Left hindlimb (tissue), 1 donor: ENCODE data around the gene CRABP2.

ENCODE experiments used
- DNase-seq: peaks from one replicate; pipeline ENCODE4 v3.0.0-alpha.2; 2018

CRABP2 gene

DNA sequence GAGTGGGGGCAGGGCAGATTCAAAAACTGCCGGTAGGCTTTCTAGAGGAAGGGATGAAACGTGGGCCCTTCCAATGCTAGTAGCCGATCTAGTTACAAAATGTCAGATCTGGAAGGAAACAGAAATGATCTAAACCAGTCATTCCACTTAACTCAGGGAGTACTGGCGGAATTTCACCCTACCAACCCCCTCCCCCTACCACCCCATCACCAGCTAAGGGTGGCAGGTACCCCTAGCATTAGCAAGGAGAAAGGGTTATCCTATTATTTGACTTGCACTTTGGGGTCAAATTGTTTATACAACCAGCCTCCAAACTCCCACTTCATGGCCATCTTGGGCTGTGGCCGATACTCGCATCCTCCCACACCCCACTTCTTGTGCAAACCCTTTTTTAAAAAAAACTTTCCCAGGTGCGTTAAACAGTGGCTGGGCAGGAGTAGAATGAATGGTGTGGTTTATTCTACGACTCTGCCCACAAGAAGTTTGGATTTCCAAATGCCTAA lies 36.1 kb upstream of the CRABP2 start:
- no peak for DNase-seq

- DNase-seq, result peak; percentile 99
Measured at GRCh38 chr1:156740741-156741480, 35.5 kb upstream of the CRABP2 start, which contains the start of gene MRPL24. Gene MRPL24 (minus strand): TSS chr1:156741088. CDS start chr1:156738704, 2,384 bp downstream.

- no peak for DNase-seq
Measured at GRCh38 chr1:156740237-156740740, 34.9 kb upstream of the CRABP2 start.

DNA sequence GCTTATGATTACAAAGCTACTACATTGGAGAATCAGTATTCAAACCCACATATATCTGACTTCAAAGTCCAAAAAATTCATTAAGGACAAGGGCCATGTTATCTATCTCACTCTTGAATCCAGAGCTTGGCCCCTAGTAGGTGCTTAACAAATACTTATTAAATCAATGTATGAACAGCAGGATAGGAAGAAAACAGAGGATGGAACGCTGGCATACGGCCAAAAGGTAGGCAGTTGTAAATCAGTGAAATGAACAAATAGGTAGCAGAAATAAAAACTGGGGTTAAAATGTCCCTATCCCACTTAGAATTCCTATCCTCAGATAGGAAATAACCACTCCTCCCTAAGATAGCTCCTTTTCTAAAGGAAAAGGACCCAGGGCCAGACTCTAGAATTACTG lies 33.5 kb upstream of the CRABP2 start:
- no peak for DNase-seq

DNA sequence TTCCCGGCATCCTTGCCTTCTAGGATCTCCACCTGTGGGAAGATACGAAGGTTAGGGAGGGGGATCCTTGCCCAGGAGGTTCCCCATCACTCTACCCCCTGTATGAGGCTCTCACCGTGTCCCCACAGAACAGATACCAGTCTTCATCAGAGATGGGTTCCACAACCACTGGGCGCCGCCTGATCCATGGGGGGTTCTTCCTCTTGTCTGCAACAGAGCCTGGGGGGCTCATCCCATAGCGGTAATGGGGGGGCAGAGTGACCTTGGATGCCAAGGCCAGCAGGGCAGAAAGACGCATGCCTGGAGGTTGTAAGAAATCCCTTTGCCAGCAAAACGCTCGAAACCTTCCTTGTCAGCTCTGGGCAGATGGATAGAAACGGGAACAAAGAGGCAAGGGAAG lies 33.0 kb upstream of the CRABP2 start:
- DNase-seq, result no peak

- DNase-seq, result no peak
Measured at GRCh38 chr1:156733989-156734584, 28.7 kb upstream of the CRABP2 start.

DNA sequence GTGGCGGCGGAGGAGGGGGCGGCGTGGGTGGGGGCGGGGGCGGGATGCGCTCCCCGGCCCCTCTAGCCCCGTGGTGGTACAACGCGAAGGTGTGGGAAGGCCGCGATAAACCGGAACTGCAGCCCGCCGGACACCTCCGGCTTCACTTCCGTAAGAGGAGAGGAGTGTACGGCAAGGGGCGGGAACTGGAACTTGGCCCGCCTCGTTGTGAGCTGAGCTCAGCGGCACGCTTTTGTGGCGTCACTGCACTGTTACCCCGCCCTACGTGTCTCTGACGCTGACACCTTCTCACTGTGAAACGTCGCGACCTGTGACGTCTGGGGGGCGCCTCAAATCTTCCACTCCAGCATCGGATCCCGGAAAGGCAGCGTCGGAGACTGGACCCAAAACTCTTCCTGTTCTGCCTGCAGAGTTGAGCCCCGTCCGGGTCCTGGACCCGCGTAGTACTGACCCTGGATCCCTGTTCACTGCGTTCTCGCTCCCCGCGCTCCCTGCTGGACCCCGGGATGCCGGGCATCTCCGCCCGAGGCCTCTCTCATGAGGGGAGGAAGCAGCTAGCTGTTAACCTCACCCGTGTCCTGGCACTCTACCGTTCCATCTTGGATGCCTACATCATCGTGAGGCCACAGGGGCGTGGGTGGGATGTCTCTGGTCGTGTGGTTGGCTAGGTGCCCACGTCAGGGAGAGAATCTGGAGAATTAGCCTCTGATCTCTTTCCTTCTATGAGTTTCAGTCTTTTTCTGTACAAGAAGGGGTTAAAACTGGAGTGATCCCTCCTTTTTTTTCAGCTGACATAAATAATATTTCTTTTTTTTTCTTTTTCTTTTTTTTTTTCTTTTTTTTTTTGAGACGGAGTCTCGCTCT lies 23.4 kb upstream of the CRABP2 start, which contains the start of gene ISG20L2:
TSS of gene ISG20L2 (minus strand) at position 168 of the 864 bp plus-strand sequence. CDS start 1,114 bp downstream, outside the sequence.
- DNase-seq, result peak; percentile 97

- DNase-seq, result peak; percentile 55
Measured at GRCh38 chr1:156727926-156728598, 22.7 kb upstream of the CRABP2 start, which contains the start of gene METTL25B. Gene METTL25B (plus strand): TSS chr1:156728469. CDS start chr1:156729105, 636 bp downstream.

DNA sequence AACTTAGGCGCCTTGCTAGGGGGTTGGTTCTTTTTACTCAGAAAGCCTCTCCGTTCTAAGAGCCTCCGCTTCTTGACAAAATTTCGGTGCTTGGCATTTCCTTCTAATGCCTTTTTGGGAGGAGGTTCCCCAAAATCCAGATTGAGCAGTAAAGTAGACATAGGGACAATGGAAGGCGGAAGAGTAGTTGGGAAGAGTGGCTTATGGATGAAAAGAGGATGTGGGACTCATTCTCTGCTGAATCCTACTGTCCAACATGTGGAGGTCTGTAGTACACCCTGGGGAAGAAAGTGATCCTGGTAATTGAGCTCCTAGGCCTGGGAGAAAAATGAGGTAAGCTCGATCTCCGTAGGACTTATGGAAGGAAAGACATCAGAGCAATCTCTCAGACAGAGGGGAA lies 22.1 kb upstream of the CRABP2 start:
- no peak for DNase-seq

GRCh38 chr1:156726549-156727226 lies 21.3 kb upstream of the CRABP2 start:
- peak; percentile 31 for DNase-seq

DNA sequence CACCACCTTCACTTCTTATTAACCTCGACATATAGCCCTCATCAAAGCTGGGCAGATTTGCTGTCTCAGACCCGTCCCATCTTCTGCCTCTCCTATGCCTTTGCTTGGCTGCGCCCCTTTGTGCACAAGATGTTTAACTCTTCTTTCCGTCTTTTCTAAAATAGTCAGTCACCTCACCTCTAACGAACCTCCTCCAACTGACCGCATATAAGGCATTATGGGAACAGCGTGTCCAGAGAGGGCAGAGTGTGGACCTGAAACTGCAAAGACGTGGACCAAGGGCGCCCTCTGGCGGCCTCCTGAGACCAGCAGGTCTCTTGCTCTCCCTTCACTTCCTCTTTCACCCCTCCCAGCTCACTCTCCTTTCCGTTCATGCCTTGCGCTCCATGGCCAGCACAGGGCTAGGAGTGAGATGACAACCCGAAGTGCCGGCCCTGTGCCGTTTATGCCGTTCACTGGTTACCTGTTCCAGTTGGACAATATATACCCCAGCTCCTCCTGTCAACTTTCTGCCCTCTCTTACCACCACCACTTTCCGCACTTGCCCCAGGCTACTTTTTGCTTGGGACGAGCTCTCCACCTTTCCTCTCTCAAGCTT lies 20.4 kb upstream of the CRABP2 start:
- peak; percentile 90 for DNase-seq

- no peak for DNase-seq
Measured at GRCh38 chr1:156721535-156721934, 16.2 kb upstream of the CRABP2 start.

DNA sequence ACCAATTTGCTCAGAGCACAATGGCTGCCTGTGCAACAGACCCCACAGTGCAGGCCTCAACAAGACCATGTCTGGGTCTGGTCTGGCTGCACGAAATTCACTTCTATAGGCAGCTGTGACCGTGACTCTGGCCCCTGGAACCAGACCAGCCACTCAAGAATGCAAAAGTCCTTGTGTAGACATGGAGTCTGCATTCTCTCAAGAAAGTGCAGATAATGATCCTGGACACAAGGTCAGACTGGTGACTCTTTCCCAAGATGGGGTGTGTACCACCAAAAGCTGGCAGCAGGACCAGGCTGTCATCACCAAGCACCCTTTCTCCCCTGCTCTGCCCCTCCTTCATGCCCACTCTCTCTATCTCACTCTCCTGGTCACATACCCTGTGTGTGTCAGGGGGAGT lies 15.7 kb upstream of the CRABP2 start:
- DNase-seq, result no peak

- DNase-seq, result no peak
Measured at GRCh38 chr1:156717351-156717750, 12.0 kb upstream of the CRABP2 start.

DNA sequence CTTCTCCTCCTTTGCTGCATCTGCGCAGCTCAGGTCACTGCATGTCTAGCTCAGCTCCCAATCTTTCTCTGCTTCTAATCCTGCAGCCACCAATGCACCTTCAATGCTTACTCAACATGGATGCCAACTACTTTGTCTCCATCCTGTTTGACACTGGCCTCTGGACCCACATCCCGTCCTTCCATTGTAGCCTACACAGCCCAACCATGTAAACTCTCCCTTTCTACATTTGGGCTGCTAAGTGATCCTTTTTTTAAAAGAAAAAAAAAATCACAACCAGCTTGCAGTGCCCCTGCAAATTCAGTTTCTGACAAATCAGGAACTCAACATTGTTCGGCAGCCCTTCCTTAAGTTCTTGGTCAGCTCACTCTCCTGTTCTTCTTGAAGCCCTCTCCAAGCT lies 9.4 kb upstream of the CRABP2 start:
- no peak for DNase-seq

DNA sequence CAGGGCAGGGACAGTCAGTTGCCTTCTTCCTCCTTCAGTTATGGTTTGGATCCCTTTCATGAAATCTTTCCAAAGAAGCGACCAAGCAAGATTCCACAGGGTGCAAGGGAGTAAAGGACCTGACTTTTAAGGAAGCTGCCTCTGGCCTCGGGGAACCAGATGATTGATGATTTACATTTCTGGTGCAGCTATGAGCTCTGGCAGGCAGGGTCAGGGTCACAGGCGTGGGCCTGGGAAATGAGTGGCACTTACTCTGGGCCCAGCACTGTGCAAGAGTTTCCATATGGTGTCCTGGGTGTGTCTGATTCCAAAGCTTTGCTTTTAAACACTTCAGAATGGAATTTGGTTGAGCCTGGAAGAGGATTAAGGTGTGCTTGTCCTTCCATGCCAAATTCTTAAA lies 7.2 kb upstream of the CRABP2 start:
- no peak for DNase-seq

DNA sequence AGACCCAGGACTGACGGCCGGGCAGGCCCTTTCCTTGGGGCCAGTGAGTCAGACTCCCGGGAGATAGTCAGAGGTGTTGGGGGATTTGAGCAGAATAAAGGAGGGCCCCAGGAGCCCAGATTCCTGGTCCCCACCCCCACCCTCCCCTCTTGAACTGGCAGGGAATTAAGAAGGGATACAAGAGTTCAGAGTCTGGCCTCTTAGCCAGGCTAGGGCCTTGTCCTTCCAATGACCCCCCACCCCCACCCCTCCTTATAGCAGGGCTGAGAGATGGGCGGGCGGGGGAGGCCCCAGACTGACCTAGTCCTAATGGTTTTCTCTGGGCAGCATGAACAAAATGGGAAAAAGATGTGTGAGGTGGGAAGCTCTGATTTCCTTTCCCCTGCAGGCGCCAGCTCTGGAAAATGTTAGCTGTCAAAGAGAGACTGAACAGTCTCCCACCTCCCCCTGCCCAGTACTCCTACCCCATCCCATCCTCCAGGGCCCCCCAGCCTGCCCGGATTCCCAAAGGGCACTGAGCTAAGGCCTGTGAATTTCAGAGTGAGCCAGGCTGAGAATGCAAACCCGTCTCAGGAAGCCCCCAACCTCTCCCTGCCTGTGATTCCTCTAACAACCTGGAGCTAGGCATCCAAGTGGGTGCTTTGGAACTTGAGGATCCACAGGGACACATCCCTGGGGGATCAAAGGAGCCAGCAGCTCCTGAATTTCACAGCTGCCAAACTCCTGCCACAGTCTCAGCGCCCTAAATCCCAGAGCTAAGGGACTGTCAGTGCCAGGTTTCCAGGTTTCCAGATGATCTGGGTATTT lies 5.8 kb upstream of the CRABP2 start:
- DNase-seq, result peak; percentile 69

DNA sequence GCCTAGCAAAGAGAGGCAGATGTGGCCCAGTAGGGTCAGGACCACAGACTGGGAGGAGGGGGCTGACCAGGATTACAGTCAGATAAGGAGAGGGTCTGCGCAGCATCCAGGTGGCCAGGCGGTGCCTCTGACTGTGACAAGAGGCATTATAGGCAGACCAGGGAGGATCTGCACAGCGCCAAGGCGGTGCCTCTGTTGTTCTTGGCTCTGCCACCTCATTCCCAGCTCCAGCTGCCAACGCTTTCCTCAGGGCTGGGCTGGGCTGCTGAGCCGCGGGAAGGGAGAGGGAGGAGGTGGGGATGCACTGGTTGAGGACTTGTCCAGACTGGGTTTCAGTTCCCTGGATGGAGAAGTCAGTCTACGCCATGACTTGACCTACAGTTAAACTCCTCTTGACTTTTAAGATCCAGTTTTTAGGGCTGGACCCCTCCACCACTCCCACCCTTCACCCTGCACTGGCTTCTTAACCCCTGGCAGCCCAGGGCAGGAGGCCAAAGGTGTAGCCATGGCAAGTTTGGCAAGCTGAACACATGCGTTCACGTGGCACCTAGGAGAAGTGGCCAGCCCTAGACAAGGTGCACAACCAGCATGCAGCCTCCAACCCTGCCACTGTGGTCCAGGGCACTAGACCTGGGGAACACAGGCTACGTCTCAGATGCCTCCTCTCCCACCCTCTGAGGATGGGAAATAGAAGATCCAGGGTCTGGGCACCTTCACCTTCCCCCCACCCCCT lies 4.5 kb upstream of the CRABP2 start:
- peak; percentile 85 for DNase-seq

- DNase-seq, result no peak
Measured at GRCh38 chr1:156709031-156709430, 3.6 kb upstream of the CRABP2 start.

- DNase-seq, result no peak
Measured at GRCh38 chr1:156708218-156708661, 2.9 kb upstream of the CRABP2 start.
